ENCODE results near the gene ITGAX.
"Not testable (repeated sequence)": the region's sequence is repeated elsewhere in the genome, so short reads cannot be mapped to it uniquely, and the experiment has no call there.

ITGAX gene

DNA sequence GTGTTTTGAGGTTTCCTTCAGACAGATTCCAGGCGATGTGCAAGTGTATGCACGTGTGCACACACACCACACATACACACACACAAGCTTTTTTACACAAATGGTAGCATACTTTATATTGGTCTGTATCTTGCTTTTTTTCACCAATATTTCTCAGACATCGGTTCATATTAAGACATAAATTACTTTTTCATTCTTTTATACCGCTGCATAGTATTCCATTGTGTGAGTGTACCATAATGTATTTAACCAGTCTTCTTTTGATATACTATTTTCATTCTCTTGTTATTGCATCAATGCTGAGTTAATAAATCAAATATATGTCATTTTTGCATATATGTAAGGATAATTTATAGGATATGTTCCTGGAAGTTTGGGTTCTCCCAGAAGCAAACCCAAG, 22.4 kb upstream of the ITGAX start:
- POLR2A ChIA-PET: no interaction called here
- TF ChIP-seq, protein P1, sequence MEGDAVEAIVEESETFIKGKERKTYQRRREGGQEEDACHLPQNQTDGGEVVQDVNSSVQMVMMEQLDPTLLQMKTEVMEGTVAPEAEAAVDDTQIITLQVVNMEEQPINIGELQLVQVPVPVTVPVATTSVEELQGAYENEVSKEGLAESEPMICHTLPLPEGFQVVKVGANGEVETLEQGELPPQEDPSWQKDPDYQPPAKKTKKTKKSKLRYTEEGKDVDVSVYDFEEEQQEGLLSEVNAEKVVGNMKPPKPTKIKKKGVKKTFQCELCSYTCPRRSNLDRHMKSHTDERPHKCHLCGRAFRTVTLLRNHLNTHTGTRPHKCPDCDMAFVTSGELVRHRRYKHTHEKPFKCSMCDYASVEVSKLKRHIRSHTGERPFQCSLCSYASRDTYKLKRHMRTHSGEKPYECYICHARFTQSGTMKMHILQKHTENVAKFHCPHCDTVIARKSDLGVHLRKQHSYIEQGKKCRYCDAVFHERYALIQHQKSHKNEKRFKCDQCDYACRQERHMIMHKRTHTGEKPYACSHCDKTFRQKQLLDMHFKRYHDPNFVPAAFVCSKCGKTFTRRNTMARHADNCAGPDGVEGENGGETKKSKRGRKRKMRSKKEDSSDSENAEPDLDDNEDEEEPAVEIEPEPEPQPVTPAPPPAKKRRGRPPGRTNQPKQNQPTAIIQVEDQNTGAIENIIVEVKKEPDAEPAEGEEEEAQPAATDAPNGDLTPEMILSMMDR (IDR thresholded peaks at IDR 0.05; ENCODE audit: control extremely low read depth, extremely low read depth, low read depth, missing control alignments): no peak
- no peak for DNase-seq (ENCODE audit: extremely low spot score)
- CTCF ChIA-PET: interaction anchor here (1.0 to 1.7 kb wide), 2 partner anchors 13 to 50 kb away, joined by 3 read pairs; no protein-coding TSS in a partner anchor

DNA sequence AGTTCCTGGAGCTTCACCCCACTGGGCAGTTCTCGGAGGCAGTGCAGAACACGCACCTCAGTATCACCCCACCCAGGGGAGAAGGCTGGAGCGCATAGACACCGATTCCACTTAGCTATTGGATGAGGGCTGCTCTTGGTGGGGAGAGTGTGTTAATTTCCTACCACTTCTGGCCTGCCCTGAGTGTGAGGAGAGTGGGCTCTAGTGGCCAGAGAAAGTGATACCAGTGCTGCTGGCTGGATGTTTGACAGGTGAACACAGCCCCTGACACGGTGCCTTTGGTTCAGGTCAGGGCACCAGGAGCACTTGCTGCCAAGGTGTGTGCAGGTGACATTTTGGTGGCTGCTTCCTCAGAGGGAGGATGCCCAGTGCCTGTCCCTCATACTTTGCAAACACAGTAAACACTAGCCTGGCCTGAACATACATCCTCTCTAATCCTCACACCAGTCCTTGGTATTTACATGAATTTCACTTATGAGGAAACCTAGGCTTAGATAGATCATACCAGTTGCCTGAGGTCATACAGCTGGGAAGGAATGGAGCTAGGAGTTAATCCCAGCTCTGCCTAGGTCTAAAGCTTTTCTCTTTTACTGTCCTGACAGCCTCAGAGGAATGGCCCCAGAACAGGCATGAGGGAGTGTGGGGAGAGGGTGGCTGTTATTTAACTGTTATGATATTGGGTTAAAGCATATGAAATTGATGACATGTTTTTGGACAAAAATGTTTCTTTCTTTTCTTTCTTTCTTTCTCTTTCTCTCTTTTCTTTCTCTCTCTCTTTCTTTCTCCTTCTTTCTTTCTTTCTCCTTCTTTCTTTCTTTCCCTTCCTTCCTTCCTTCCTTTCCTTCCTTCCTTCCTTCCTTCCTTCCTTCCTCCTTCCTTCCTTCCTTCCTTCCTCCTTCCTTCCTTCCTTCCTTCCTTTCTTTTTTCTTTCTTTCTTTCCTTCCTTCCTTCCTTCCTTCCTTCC, 21.0 kb upstream of the ITGAX start:
- peak; percentile 62 for DNase-seq (ENCODE audit: extremely low spot score)
- TF ChIP-seq, protein P1 (IDR thresholded peaks at IDR 0.05; ENCODE audit: control extremely low read depth, extremely low read depth, low read depth, missing control alignments): peak; percentile 65
- POLR2A ChIA-PET: interaction anchor here (0.5 kb wide), 1 partner anchor 173 kb away, joined by 4 read pairs; no protein-coding TSS in a partner anchor

GRCh38 chr16:31334934-31335333, 20.0 kb upstream of the ITGAX start:
- TF ChIP-seq, protein P1 (IDR thresholded peaks at IDR 0.05; ENCODE audit: control extremely low read depth, extremely low read depth, low read depth, missing control alignments): no peak
- POLR2A ChIA-PET: no interaction called here
- CTCF ChIA-PET: no interaction called here
- DNase-seq (ENCODE audit: extremely low spot score): no peak

More for the DNA sequence above, 21.0 kb upstream of the ITGAX start:
- CTCF ChIA-PET: interaction anchor here (0.7 to 1.7 kb wide), 6 partner anchors 12 to 349 kb away, joined by 3 to 6 read pairs (median 3); partner anchors contain the start of genes HSD3B7 and PYCARD

GRCh38 chr16:31335431-31335830, 19.5 kb upstream of the ITGAX start:
- DNase-seq (ENCODE audit: extremely low spot score): no peak

GRCh38 chr16:31338166-31338685, 16.8 kb upstream of the ITGAX start:
- POLR2A ChIA-PET; DNase-seq (ENCODE audit: extremely low spot score): not testable (repeated sequence)
- CTCF ChIA-PET: interaction anchor here (1.0 kb wide), 1 partner anchor 46 kb away, joined by 3 read pairs; no protein-coding TSS in a partner anchor

More at GRCh38 chr16:31335431-31335830, 19.5 kb upstream of the ITGAX start:
- POLR2A ChIA-PET: no interaction called here
- TF ChIP-seq, protein P1 (IDR thresholded peaks at IDR 0.05; ENCODE audit: control extremely low read depth, extremely low read depth, low read depth, missing control alignments): no peak
- CTCF ChIA-PET: no interaction called here

DNA sequence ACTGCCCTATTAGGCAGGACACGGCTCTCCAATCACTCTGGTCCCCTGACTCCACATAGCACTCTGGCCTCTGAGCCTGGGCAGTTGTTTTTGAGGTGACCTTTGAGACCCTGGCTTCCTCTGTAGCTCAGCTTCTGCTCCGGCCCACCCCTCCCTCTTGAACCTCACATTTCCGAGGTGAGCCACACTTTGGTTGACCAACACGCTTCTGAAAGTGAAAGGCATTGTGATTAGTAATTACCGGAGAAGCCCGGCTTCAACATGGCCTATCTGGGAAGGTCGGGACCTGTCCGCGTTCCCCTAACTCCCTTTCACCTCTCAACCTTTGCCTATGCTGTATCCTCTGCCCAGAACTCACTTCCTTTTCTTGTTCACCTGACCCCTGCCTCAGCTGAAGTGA, 10.3 kb upstream of the ITGAX start:
- ChIA-PET POLR2A (interaction anchor here (1.2 kb wide), 1 partner anchor 165 kb away, joined by 4 read pairs; the partner anchor contains the start of gene FUS), CTCF (interaction anchor here (1.1 to 1.5 kb wide), 3 partner anchors 12 to 116 kb away, joined by 3 to 7 read pairs (median 4); no protein-coding TSS in a partner anchor)
- TF ChIP-seq, protein P1 (IDR thresholded peaks at IDR 0.05; ENCODE audit: control extremely low read depth, extremely low read depth, low read depth, missing control alignments): no peak
- DNase-seq (ENCODE audit: extremely low spot score): peak; percentile 74

Measured in GM10248 (cell line).